Left lobe of liver (tissue), 2 donors: ENCODE results near the gene CDKAL1. TPM values are rescaled to one million over a fixed set of nuclear protein-coding genes. Genes with fewer than 3 reads are reported as not detected.

Experiments
- ATAC-seq: fragments of 200-7000 bp; cut with Tn5 transposase; one replicate; pipeline ENCODE4 v1.9.1; 2020; ENCODE audit warnings: mild to moderate bottlenecking, moderate library complexity
- DNase-seq: peaks from one replicate; pipeline ENCODE4 v3.0.0-alpha.2; 2020; ENCODE audit warnings: low spot score
- total RNA-seq: library from RNA; stranded (reverse); gene quantifications from one replicate; pipeline ENCODE4 v1.2.1, GENCODE V29; 2021
- donor health status: DM: no; HTN: no; CAD: no; lungs with moderate emphysema.
- donor health status: DM: no; HTN: yes; CAD: no.

The CDKAL1 gene
- total RNA-seq, 1 donor from 2014 or later, result 5.1 TPM

- DNase-seq (no peak), ATAC-seq (peak; percentile 13)
Observed at GRCh38 chr6:21151119-21151518, 616.9 kb downstream of the CDKAL1 start.

DNA sequence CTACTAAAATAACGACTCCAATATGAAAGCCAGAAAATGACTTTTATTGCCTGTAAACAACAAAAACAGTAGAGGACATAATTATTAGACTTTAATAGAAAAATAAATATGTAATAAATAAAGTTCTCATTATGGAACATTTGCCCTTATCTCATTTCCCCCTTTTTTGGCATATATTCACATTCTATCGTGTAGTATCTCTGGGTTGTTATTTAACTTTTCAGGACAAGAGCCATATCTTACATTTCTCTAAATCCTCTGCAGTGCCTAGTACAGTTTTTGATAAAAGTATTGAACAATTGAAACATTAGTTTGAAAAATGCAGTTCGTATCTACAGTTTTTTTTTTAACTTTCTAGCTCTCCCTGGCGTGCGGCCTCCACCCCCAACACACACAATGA lies 617.3 kb downstream of the CDKAL1 start:
- DNase-seq (no peak), ATAC-seq (no peak)

DNA sequence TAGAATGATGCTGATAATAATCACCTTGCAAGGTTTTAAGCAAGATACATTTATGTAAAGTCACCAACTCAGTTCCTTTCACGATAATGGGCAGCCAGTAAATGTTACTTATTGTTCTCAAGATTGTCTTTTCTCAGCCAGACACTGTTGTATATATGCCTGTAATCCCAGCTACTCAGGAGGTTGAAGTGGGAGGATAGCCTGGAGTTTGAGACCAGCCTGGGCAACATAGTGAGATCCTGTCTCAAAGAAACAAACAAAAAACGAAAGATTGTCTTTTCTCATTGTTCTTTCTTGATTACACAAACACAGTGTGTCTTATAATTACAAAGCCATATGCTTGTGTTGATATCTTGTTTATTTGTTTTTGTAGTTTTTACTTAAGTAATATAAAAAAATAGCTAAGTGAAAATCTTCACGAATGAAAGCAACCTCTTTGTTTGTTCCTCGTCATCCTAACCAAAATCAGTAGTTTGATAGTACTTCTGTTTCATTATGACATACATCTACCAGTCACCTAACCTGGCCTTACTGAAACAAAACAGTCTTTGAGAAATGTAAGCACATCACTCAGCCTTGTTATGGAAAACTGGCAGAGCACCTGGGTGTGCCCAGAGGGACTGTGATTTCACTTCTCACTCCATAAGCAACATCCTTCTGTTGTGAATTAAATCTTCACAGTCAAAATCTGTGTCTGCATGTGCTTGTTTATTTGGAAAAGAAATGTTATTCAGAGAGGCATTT lies 623.1 kb downstream of the CDKAL1 start:
- ATAC-seq, result no peak
- DNase-seq, result no peak

- DNase-seq (no peak), ATAC-seq (no peak)
Observed at GRCh38 chr6:21158149-21158548, 623.9 kb downstream of the CDKAL1 start.

- no peak for ATAC-seq
- DNase-seq, result no peak
Observed at GRCh38 chr6:21158873-21159272, 624.6 kb downstream of the CDKAL1 start.

GRCh38 chr6:21159465-21159864 lies 625.2 kb downstream of the CDKAL1 start:
- ATAC-seq, result no peak
- no peak for DNase-seq

- ATAC-seq (no peak), DNase-seq (no peak)
Observed at GRCh38 chr6:21161707-21162106, 627.5 kb downstream of the CDKAL1 start.

DNA sequence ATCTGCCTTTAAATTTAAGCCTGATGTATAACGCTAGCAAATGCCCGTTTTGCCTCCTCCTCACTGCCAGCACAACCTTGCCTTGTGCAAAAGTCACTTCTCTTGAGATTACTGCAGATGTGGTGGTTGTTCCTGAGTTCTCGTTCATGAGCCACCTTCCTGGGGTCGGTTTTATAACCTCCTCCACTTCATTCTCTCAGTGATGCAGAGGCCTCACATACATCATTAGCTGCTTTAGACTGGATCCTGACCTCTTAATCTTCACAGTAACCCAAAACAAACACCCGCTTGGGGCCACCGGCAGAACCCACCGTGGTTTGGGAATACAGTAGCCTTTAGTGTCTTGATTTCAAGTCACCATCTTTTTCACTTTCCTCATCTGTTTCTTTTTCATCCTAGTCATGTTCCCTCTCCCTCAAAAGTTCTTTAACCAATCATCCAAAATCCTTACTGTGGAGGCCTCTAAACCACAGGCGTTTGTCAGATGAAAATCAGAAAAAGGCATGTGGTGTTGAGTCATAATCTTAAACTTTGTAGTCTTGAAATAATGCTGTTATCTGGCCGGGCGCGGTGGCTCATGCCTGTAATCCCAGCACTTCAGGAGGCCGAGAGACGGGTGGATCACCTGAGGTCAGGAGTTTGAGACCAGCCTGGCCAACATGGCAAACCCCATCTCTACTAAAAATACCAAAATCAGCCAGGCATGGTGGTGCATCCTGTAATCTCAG lies 629.0 kb downstream of the CDKAL1 start:
- no peak for ATAC-seq
- no peak for DNase-seq

GRCh38 chr6:21163838-21164180 lies 629.6 kb downstream of the CDKAL1 start:
- DNase-seq (no peak), ATAC-seq (no peak)

- ATAC-seq (no peak), DNase-seq (no peak)
Observed at GRCh38 chr6:21164768-21165326, 630.6 kb downstream of the CDKAL1 start.

DNA sequence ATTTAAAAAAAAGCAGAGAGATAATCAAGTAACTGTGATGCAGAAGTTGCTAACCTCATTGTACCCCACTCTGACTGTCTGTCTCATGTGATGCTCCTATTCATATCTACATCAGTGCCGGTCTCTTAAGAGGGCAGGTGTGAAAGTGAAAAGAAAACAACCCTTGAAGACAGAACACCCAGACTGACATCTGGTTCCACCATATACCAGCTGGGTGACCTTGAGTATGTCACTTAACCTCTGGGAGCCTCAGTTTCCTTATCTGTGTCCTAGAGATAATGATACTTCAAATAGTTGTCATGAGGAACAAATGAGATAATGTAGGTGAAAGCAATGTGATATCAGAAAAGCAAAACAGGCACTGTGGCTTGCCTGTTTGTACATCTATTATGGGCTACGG lies 632.5 kb downstream of the CDKAL1 start:
- ATAC-seq (no peak), DNase-seq (no peak)

GRCh38 chr6:21167790-21168189 lies 633.5 kb downstream of the CDKAL1 start:
- ATAC-seq, result no peak
- DNase-seq, result no peak

GRCh38 chr6:21171801-21172200 lies 637.5 kb downstream of the CDKAL1 start:
- no peak for ATAC-seq

GRCh38 chr6:21173031-21173430 lies 638.8 kb downstream of the CDKAL1 start:
- DNase-seq, result no peak
- no peak for ATAC-seq

More at GRCh38 chr6:21171801-21172200, 637.5 kb downstream of the CDKAL1 start:
- no peak for DNase-seq

DNA sequence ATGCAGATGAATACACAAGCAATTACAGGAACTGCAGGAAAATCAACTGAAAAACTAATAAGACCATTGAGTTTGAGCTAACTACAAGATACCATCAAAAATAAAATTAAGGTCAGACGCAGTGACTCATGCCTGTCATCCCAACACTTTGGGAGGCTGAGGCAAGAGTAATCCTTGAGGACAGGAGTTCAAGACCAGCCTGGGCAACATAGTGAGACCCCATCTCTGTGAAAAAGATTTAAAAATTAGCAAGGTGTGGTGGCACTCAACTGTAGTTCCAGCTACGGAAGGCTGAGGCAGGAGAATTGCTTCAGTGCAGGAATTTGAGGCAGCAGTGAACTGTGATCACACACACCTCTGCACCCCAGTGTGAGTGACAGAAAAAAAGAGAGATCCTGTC lies 639.4 kb downstream of the CDKAL1 start:
- no peak for DNase-seq
- ATAC-seq, result no peak

DNA sequence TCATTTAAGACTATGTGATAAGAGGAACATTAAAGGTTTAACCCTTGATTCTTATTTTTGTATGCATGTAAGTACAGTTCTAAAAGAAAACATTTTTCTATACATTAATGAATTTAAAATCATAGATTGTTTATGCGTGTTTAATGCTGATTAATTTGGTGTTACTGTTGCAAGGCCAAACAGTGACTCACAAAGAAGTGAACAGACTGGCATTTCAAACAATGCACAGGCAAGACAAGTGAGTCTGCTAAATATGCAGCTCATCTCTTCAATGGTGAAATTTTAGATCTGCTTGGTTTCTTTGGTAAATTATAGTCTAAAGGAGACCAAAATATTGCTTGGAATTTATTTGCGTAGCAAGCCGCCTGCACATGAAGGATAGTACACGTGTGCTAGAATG lies 641.9 kb downstream of the CDKAL1 start:
- DNase-seq, result no peak
- ATAC-seq, result no peak

- DNase-seq (no peak), ATAC-seq (no peak)
Observed at GRCh38 chr6:21180155-21180554, 645.9 kb downstream of the CDKAL1 start.

GRCh38 chr6:21180800-21181337 lies 646.6 kb downstream of the CDKAL1 start:
- no peak for DNase-seq
- no peak for ATAC-seq

DNA sequence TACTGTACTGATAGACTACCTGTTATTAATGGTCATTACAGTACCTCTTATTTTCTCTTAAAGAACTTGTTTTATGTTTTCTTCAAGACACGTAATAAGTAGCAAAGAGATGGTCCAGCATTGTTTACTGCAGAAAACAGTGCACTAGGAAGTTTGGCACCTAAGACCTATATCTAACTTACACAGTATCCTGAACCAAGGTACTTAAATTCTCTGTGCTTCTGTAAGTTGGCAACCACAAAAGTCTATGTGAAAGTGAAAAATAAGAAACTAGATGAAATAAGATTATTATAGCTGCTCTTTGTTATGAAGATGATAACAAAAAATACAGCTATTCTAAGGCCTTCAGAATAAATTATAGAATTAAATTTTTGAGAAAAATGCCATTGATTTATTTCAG lies 647.6 kb downstream of the CDKAL1 start:
- no peak for DNase-seq
- ATAC-seq, result no peak

DNA sequence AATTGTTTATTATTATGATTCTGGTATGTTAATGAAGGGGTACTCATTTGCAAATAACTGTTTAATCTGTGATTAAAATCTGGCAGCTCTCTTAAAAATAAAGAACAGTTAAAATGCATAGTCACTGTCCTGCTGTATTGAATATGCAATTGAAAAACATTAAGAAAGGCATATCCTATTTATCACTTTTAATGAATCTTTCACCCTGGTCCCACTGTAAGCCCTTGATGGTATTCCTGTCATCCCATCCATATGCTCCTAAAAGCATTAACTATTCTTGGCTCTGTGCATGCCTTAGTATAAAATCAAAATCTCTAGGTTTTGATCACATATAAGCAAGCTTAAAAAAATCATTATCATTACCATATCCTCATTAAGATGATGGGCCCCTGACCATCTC lies 648.3 kb downstream of the CDKAL1 start:
- ATAC-seq, result no peak
- DNase-seq, result no peak

GRCh38 chr6:21185861-21186478 lies 651.7 kb downstream of the CDKAL1 start:
- DNase-seq (no peak), ATAC-seq (no peak)
